Fibroblast of the conjunctiva (primary cell): ENCODE measurements around the gene FAHD2B.
"Not testable (repeated sequence)": the region's sequence is repeated elsewhere in the genome, so short reads cannot be mapped to it uniquely, and the experiment has no call there.

Experiments
- DNase-seq: peaks from one replicate; pipeline ENCODE4 v3.0.0-alpha.2; 2010; ENCODE audit warnings: low read depth

FAHD2B gene

GRCh38 chr2:97094772-97095611 lies at the start of gene FAHD2B:
TSS of gene FAHD2B (minus strand) at chr2:97094882. CDS start at chr2:97091706, 3,176 bp downstream.
- peak; percentile 22 for DNase-seq

GRCh38 chr2:97144016-97144415 lies 49.3 kb upstream of the FAHD2B start:
- DNase-seq, result not testable (repeated sequence)

DNA sequence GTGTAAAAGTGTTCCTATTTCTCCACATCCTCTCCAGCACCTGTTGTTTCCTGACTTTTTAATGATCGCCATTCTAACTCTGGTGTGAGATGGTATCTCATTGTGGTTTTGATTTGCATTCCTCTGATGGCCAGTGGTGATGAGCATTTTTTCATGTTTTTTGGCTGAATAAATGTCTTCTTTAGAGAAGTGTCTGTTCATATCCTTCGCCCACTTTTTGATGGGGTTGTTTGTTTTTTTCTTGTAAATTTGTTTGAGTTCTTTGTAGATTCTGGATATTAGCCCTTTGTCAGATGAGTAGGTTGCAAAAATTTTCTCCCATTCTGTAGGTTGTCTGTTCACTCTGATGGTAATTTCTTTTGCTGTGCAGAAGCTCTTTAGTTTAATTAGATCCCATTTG lies 34.4 kb upstream of the FAHD2B start:
- not testable (repeated sequence) for DNase-seq

DNA sequence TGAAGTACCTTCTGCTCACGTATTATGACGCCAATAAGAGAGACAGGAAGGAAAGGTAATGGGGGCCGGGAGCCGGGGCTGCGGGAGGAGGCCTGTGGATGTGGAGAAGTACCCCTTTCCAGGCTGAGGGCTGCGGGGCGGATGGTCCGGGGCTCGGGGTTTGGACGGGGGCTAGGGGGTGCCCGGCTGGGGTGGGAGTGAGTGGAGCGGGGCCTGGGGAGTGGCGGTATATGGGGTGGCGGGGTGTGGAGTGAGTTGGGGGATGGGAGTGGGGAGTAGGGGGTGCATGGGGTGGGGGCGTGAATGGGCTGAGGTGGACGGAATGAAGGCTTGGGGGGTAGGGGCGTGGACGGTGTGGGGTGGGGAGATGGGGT lies 19.2 kb upstream of the FAHD2B start:
- DNase-seq, result not testable (repeated sequence)

DNA sequence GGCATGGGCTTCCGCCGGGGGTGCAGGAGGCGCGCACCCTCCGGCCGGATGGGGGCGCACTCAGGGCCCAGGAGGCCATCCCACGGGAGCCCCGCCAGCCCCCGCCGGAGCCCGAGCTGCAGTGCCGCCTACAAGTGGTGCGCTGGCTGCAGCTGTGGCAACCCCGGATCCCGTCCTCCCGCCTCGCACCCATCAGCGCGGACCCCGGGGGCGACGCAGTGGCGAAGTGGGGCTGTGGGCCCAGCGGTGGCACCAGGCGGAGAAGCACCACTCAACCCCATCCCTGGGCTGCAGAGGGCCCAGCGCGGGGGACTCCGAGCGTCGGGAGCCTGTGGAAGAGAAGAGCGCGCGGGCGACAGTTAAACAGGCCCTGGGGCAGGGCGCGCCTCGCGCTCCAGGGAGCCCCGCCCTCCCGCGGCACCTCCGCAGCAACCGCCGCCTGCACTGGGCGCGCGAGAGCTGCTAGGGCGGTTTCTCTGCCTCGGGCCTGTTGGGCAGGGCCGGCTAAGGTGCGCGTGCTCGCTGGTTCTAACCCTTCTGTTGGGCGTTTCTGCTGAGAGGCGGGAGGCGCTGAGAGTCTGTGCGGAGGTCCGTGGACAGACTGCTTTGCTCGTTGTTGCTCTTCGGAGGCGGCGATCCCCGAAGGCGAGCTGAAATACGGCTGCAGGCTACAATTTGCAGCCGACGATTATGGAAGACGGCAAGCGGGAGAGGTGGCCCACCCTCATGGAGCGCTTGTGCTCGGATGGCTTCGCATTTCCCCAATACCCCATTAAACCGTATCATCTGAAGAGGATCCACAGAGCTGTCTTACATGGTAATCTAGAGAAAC lies 18.6 kb upstream of the FAHD2B start, which contains the start of gene ANKRD36:
Gene ANKRD36, plus strand, starts transcription at position 104 of the 832 bp plus-strand sequence. Its CDS starts 587 bp downstream, at position 691.
- DNase-seq, result peak; percentile 65

GRCh38 chr2:97112320-97113049 lies 17.8 kb upstream of the FAHD2B start:
- DNase-seq, result peak; percentile 6

GRCh38 chr2:97111246-97111645 lies 16.6 kb upstream of the FAHD2B start:
- DNase-seq, result not testable (repeated sequence)

- DNase-seq, result not testable (repeated sequence)
Measured at GRCh38 chr2:97106878-97107277, 12.2 kb upstream of the FAHD2B start.

GRCh38 chr2:97098786-97099372 lies 4.2 kb upstream of the FAHD2B start:
- not testable (repeated sequence) for DNase-seq

DNA sequence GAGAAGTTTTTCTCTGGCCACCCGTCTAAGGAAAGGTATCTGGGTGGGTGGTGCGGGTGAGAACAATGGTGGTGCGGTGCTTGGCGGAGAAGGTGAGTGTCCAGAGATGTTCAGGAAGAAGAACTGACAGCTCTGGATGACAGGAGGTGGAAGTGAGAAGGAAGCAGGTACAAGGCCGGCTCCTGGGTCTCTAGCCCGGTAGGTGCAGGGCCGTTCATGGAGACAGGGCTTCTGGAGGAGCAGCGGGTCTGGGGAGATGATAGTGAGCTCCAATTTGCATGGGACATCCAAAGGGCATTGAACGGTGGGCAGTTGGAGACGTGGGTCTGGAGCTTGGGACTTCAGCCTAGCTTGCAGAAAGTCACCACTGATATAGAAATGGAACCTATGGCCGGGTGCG lies 979 bp upstream of the FAHD2B start:
- no peak for DNase-seq

DNA sequence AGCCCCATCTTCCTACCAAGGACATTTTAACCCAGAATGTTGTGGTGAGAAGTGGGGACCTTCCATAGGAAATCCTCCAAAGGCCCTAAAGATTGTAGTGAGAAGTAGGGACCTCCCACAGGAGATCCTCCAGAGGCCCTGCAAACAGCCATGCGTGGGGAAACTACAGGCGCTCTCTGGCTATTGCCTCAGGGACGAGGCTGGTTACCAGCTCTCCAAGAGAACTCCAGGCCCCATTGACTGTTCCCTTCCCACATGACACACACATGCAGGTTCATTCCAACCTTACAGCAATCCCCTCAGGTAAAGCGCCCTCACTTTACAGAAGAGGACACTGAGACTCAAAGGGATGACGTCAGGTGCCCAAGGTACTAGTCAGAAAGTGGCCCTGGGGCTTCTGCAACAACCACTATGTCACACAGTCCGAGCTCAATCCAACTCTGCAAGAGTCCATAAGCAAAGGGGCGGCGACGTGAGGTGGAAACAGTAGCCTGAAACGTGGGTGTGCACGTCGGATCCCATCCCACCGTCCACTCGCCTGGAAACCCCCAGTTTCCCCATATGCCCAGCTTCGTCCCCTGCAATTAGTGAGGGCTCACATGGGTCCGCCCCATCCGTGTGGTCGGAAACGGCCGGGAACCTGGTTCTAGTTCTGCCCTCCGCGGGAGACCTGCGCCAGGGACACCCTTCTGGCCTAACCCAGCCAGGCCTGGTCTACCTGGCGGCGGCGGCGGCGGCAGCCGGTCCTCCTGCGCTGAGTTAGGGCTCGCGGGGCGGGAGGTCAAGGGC lies 505 bp downstream of the FAHD2B start:
- not testable (repeated sequence) for DNase-seq

DNA sequence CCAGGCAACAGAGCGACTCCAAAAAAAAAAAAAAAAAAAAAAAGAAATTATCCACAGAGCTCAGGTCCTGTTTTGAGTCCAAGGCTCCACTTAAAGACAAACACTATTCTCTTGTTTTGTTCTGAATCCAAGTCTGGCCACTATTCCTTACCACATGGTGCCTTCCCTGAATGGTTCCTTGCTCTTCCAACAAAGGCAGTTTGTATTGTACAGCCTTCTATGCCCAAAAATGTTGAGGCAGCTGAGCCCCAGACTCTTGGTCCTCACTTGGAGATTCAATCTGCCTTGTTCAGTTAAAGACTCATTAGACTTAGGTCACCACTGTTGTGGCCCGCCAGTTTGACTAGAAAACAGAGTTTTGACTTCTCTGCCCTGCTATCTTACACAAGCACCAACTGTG lies 1.7 kb downstream of the FAHD2B start:
- DNase-seq, result not testable (repeated sequence)

DNA sequence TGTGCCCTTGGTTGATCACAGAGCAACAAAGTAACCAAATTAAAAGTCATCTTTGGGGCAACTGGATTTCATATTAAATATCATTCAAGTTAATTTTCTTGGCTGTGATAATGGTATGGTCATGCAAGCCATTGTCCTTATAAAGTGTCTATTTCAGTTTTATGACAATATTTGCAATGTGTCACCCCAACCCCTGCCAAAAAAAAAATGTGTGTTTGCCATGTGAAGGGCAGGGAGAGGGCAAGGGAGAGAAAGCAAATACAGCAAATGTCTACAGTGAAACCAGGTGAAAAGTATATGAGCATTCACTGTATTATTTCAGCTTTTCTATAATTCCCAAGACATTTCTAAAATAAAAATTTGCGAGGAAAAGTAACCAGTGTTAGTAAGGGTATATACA lies 6.0 kb downstream of the FAHD2B start:
- not testable (repeated sequence) for DNase-seq

DNA sequence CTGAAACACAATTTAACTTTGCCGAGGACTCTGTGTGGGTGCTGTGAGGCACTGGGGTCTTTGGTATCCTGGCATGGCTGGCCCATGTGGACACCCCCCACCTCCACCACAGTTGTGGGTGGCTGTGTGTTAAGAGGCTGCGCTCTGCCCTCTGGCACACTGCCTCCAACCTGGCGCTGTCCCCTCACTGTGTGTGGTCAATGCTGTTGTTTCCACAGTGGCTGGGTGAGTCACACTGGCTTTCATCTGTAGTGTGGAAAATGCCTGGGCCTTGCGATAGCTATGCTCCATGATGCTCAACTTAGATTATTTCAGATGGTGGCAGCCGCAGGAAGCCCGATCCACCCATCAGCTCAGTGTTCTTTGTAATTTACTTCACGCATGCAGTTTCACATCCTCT lies 9.6 kb downstream of the FAHD2B start:
- DNase-seq, result not testable (repeated sequence)

DNA sequence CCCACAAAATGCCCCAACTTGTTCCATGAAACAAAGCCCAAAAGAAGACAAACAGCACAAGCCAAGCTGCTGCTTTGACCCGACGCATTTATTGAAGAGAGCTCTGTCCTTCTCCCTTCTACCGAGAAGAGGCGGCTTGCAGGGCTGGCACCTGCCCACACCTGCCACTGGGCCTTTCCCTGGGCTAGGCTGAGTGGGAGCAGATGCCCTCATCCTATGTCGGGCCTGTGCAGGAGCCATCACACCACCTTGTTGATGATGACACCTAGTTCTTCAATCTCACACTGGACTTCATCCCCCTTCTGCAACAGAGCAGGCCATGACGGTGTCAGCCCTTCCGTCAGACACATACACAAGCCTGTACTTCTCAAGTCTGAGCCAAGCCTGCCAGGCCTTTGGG lies 11.2 kb downstream of the FAHD2B start:
- DNase-seq, result not testable (repeated sequence)

DNA sequence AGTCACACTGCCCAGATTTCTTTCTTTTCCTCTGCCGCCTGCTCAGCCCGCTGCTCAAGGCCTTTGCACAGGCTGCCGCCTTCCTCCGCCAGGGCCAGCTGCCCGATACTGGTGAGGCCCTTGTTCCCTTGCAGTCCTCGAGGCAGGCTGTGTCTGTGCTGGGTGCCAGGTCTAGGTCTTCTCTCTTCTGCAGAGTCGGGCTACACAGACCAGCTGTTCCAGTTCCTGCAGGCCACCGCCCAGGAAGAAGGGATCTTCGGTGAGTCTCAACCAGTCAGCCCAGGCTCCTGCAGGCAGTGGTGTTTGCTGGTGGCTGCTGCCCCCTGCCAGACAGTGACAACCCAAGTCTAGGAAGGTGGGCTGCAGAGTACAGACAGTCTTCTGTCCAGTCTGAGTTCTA lies 12.5 kb downstream of the FAHD2B start:
- DNase-seq, result not testable (repeated sequence)

GRCh38 chr2:97080855-97081254 lies 13.8 kb downstream of the FAHD2B start:
- not testable (repeated sequence) for DNase-seq

GRCh38 chr2:97077213-97077612 lies 17.5 kb downstream of the FAHD2B start:
- DNase-seq, result not testable (repeated sequence)

GRCh38 chr2:97070915-97071314 lies 23.8 kb downstream of the FAHD2B start:
- not testable (repeated sequence) for DNase-seq

DNA sequence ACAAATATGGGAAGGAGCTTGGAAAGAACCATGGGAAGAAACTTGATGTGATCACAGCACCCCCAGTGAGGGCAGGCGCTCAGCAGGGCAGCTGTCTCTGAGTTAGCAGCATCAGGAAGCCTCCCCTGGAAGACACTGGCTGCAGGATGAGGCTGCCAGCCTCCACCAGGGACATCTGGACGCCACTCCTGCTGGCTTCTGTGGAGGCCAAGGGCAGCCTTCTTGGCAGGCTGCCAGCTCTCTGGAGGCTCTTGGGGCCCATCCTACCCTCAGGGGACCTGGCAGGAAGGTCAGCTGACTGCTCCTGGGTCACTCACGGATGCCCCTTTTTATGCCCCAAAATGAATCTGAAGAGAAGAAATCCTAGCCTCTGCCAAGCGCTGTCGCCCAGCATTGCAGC lies 26.0 kb downstream of the FAHD2B start:
- not testable (repeated sequence) for DNase-seq

DNA sequence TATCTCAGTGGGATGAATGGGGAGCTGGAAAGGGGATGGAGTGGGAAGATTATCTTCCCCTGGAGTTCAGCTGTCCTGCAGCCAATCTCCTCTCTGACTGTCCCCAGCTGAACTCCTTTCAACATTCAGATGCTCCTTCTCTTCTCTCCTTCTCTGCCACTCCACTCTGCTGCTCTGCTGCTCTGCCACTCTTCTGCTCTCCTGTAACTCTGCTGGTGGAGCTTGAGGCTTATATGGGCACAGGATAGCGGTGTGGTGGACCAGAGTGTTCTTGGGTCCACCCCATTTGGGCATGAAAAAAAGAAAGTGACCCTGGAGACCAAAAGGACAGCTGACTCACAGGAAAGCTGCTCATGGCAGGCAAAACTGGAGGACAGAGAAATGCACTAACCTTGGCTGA lies 26.6 kb downstream of the FAHD2B start:
- no peak for DNase-seq
